ENCODE measurements around the gene HSPA12B.

DNA sequence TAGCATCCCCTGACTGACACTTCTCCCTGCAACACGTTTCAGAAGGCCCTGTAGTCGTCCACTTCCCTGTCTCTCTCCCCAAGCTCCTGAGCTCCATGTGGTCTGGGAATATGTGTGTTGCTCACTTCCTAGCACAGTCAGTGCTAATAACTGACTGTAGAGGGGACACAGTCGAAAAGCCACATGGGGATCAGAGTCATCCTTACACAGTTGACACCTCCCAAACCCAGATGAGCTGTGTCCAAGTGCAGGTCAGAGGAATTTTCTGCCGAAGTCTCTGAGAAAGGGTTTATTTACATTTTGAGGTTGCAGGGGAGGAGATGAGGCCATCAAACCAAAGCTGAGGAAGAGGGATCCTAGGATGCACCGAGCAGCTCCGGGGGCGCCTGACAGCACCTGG lies 47.1 kb upstream of the HSPA12B start:
- TF ChIP-seq, protein P1, sequence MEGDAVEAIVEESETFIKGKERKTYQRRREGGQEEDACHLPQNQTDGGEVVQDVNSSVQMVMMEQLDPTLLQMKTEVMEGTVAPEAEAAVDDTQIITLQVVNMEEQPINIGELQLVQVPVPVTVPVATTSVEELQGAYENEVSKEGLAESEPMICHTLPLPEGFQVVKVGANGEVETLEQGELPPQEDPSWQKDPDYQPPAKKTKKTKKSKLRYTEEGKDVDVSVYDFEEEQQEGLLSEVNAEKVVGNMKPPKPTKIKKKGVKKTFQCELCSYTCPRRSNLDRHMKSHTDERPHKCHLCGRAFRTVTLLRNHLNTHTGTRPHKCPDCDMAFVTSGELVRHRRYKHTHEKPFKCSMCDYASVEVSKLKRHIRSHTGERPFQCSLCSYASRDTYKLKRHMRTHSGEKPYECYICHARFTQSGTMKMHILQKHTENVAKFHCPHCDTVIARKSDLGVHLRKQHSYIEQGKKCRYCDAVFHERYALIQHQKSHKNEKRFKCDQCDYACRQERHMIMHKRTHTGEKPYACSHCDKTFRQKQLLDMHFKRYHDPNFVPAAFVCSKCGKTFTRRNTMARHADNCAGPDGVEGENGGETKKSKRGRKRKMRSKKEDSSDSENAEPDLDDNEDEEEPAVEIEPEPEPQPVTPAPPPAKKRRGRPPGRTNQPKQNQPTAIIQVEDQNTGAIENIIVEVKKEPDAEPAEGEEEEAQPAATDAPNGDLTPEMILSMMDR (IDR thresholded peaks at IDR 0.05): no peak
- TF ChIP-seq ZFX (IDR thresholded peaks at IDR 0.05; ENCODE audit: borderline replicate concordance): no peak

Data from 22Rv1 (cell line).